Hepatocyte (in vitro differentiated cells): Measurements from ENCODE around the gene KRTAP10-1. TPM values are rescaled to one million over a fixed set of nuclear protein-coding genes. Genes with fewer than 3 reads are reported as not detected.

ENCODE experiments used
- DNase-seq: peaks from one replicate; pipeline ENCODE4 v3.0.0-alpha.2; 2016; ENCODE audit warnings: low spot score
- H2AFZ ChIP-seq: fragments of 200-600 bp; sonication (generic); 2 replicates; pipeline ENCODE4 v1.6.0; 2016; ENCODE audit warnings: antibody characterized with exemption, mild to moderate bottlenecking
- H3K27ac ChIP-seq: fragments of 200-600 bp; sonication (generic); 2 replicates; pipeline ENCODE4 v1.5.1; 2016; ENCODE audit warnings: mild to moderate bottlenecking
- H3K27me3 ChIP-seq: fragments of 200-600 bp; sonication (generic); 2 replicates; pipeline ENCODE4 v1.6.1; 2016
- H3K36me3 ChIP-seq: fragments of 200-600 bp; sonication (generic); replicated peaks from 2 replicates; pipeline ENCODE4 v1.5.1; 2016; ENCODE audit warnings: low read depth; ENCODE audit not compliant: insufficient read depth
- H3K4me1 ChIP-seq: fragments of 200-600 bp; sonication (generic); 2 replicates; pipeline ENCODE4 v1.5.1; 2016; ENCODE audit warnings: mild to moderate bottlenecking, moderate library complexity; ENCODE audit not compliant: insufficient read depth
- H3K4me2 ChIP-seq: fragments of 200-600 bp; sonication (generic); 2 replicates; pipeline ENCODE4 v1.6.0; 2016
- H3K4me3 ChIP-seq: fragments of 200-600 bp; sonication (generic); 2 replicates; pipeline ENCODE4 v1.5.1; 2016; ENCODE audit warnings: mild to moderate bottlenecking
- H3K79me2 ChIP-seq: fragments of 200-600 bp; sonication (generic); 2 replicates; pipeline ENCODE4 v1.6.0; 2017; ENCODE audit warnings: mild to moderate bottlenecking
- H3K9me2 ChIP-seq: fragments of 200-600 bp; sonication (generic); replicated peaks from 2 replicates; pipeline ENCODE4 v1.6.0; 2017; ENCODE audit warnings: mild to moderate bottlenecking; ENCODE audit not compliant: insufficient read depth
- H3K9me3 ChIP-seq: fragments of 200-600 bp; sonication (generic); 2 replicates; pipeline ENCODE4 v1.5.1; 2016; ENCODE audit warnings: low read depth, mild to moderate bottlenecking
- H4K20me1 ChIP-seq: fragments of 200-600 bp; sonication (generic); 2 replicates; pipeline ENCODE4 v1.6.0; 2016; ENCODE audit warnings: mild to moderate bottlenecking; ENCODE audit not compliant: insufficient read depth, poor library complexity, severe bottlenecking
- EZH2 ChIP-seq: fragments of 200-600 bp; sonication (generic); IDR thresholded peaks from 2 replicates; pipeline ENCODE4 v1.6.1; 2016; ENCODE audit warnings: antibody characterized with exemption, mild to moderate bottlenecking, borderline replicate concordance
- EZH2phosphoT487 ChIP-seq: fragments of 200-600 bp; sonication (generic); IDR thresholded peaks from one replicate; pipeline ENCODE4 v1.6.1; 2018; ENCODE audit warnings: antibody characterized with exemption, mild to moderate bottlenecking, low read depth, moderate library complexity; ENCODE audit not compliant: unreplicated experiment, severe bottlenecking
- WGBS: methylation state at CpG from one replicate; pipeline ENCODE4 v1.1.6; 2016; ENCODE audit warnings: low lambda C conversion rate; ENCODE audit errors: missing lambda C conversion rate; 5-methylcytosine and 5-hydroxymethylcytosine counted together
- polyA plus RNA-seq: library from polyadenylated mRNA; unstranded; fragments of >200 nt; fragmentation: Nextera tagmentation; extraction: Ambion mirVana; gene quantifications from 2 replicates; pipeline ENCODE4 v1.2.1, GENCODE V29; 2016
- total RNA-seq: library from RNA; depleted of rRNA; stranded (reverse); fragments of >200 nt; gene quantifications from 2 replicates; pipeline ENCODE4 v1.2.3, GENCODE V29; 2014
- TF ChIP-seq, protein P1 (sequence below): fragments of 200-600 bp; sonication (generic); IDR thresholded peaks from 2 replicates; pipeline ENCODE4 v1.5.1; 2016; ENCODE audit warnings: antibody characterized with exemption, mild to moderate bottlenecking; ENCODE audit not compliant: poor library complexity

The KRTAP10-1 gene
- total and polyA plus RNA-seq, 2 experiments from 2014 or later, result not detected

DNA sequence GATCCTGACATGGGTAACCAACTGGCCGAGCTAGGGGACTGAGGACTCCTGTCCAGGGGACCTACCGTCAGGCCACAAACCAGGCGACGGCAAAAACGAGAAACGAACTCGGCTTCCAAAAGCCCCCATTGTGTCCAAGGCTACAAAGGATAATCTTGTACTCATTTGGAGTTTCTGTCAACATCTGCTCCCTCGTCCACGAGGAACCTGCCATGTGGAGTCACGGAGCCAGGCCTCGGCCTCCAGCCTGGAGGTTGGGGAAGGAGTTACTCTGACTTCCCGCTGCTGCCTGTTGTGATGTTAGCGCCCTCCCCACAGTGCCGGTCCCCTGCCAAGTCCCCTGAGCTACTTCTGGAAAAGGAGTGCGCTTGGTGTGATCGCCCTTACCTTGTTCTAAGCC lies 7.3 kb downstream of the KRTAP10-1 start:
- H3K27me3 ChIP-seq, result no peaks in the 10 kb centered on the region
- H3K79me2 ChIP-seq, result no peaks in the 10 kb centered on the region
- TF ChIP-seq, protein P1, sequence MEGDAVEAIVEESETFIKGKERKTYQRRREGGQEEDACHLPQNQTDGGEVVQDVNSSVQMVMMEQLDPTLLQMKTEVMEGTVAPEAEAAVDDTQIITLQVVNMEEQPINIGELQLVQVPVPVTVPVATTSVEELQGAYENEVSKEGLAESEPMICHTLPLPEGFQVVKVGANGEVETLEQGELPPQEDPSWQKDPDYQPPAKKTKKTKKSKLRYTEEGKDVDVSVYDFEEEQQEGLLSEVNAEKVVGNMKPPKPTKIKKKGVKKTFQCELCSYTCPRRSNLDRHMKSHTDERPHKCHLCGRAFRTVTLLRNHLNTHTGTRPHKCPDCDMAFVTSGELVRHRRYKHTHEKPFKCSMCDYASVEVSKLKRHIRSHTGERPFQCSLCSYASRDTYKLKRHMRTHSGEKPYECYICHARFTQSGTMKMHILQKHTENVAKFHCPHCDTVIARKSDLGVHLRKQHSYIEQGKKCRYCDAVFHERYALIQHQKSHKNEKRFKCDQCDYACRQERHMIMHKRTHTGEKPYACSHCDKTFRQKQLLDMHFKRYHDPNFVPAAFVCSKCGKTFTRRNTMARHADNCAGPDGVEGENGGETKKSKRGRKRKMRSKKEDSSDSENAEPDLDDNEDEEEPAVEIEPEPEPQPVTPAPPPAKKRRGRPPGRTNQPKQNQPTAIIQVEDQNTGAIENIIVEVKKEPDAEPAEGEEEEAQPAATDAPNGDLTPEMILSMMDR, result no peak
- TF ChIP-seq EZH2, result no peak
- TF ChIP-seq EZH2phosphoT487, result no peak
- no peak for DNase-seq
- no peaks in the 10 kb centered on the region for H3K36me3 ChIP-seq
- H3K4me3 ChIP-seq, result no peak overlapping the region
- H3K27ac ChIP-seq, result no peak overlapping the region
- no peak overlapping the region for H2AFZ ChIP-seq
- 94% methylated on average over 16 of the region's 16 CpGs for WGBS
- H3K4me1 ChIP-seq, result no peaks in the 10 kb centered on the region
- no peak overlapping the region for H3K4me2 ChIP-seq
- H3K9me3 ChIP-seq, result no peaks in the 10 kb centered on the region
- no peaks in the 10 kb centered on the region for H3K9me2 ChIP-seq
- H4K20me1 ChIP-seq, result no peaks in the 10 kb centered on the region

DNA sequence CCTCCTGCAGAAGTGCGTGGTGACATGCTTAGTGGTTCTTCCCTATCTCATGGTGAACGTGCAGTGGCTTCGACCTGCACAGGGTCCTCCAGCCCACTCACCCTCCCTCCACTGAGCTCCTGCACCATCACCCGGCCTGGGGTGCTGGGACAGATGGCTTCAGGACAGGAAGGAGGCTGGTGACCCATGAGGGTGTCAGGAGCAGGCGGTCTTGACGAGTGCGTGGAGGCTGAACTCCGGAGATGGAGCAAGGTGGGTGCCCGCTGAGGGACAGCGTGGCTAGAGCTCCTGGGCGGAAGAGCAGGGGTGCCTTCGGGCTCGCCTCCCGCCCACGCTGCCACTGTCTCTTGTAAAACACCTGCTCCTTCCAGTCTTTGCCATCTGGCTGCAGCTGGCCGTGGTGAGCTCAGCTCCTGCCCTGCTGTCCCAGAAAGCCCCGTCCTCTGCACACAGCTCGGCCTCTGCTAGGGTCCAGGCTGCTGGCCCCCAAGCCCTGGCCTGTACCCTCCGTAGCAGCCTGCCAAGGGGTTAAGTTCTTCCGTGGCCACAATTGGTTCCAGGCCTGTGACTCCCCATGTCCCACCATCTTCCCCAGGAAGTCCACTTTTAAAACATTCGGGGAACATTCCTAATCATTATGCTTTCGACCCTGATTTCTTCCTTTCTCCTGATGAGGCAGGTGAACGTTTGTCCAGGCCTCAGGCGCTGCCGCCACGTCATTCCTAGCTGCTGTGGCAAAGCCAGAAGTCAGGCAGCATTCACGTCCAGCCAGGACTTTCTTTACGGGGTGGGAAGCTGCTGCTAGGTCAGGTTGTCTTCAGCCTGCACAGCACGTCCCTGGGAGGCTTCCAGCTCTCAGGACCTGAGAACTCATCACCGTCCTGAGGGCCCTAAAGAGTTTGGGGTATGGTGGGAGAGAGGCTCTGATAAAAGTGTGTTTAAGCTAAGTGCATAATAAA lies 8.1 kb downstream of the KRTAP10-1 start:
- Histone ChIP-seq H3K27ac (no peak overlapping the region), H3K36me3 (no peaks in the 10 kb centered on the region), H3K79me2 (no peaks in the 10 kb centered on the region), H3K4me2 (no peak overlapping the region), H3K9me2 (no peaks in the 10 kb centered on the region), H3K27me3 (no peaks in the 10 kb centered on the region), H3K9me3 (no peaks in the 10 kb centered on the region), H3K4me3 (no peak overlapping the region), H2AFZ (no peak overlapping the region), H4K20me1 (no peaks in the 10 kb centered on the region), H3K4me1 (no peaks in the 10 kb centered on the region)
- TF ChIP-seq EZH2 (no peak), EZH2phosphoT487 (no peak)
- TF ChIP-seq, protein P1, result no peak
- no peak for DNase-seq
- WGBS, result 87% methylated on average over 30 of the region's 30 CpGs

DNA sequence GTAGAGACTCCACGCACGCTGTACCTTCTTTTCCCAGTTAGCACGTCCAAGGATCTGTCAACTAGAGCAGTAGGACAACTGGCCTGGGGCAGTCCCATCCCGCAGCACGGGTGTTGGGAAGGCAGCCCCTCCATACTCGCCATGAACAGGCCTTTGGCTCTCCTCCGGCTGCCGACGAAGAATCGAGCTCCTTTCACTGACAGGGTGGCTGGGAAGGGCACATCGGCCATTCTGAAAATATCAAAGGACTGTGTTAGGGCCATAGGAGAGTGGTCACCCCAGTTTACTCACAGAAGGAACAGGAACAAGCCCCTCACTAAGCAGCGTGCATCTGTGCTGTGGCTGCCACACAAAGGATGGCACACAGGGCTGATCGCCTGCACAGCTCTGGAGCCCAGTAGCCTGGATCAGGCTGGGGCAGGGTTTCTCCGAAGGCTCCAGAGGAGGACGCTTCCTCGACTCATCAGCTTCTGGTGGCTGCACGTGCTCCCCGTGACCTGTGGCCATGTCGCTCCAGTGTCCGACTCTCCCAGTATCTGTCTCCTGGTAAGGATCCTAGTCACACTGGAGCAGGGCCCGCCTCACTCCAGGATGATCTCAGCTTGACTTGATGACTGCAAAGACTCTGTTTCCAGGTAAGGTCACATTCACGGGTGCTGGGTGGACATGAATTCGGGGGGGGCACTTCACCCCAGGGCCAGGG lies 8.9 kb downstream of the KRTAP10-1 start:
- TF ChIP-seq EZH2, result no peak
- TF ChIP-seq, protein P1, result no peak
- TF ChIP-seq EZH2phosphoT487, result no peak
- no peaks in the 10 kb centered on the region for H3K27me3 ChIP-seq
- H3K9me2 ChIP-seq, result no peaks in the 10 kb centered on the region
- no peaks in the 10 kb centered on the region for H3K36me3 ChIP-seq
- no peaks in the 10 kb centered on the region for H4K20me1 ChIP-seq
- H3K4me2 ChIP-seq, result no peak overlapping the region
- no peak overlapping the region for H3K27ac ChIP-seq
- no peaks in the 10 kb centered on the region for H3K9me3 ChIP-seq
- no peaks in the 10 kb centered on the region for H3K79me2 ChIP-seq
- H3K4me1 ChIP-seq, result no peaks in the 10 kb centered on the region
- 93% methylated on average over 23 of the region's 23 CpGs for WGBS
- no peak for DNase-seq
- H3K4me3 ChIP-seq, result no peak overlapping the region
- H2AFZ ChIP-seq, result no peak overlapping the region
